Activated T-helper 1 cell treated with anti-CD3 and anti-CD28 coated beads, Interleukin-2, amount 50 U/mL, for 16 hours (primary cell): ENCODE results near the gene ZNF277.
"Not testable (repeated sequence)": the region's sequence is repeated elsewhere in the genome, so short reads cannot be mapped to it uniquely, and the experiment has no call there.

ENCODE experiments used
- DNase-seq, 2 donors: peaks; one replicate each; pipeline ENCODE4 v3.0.0-alpha.2; 2020; ENCODE audit warnings: low read depth in 1 of 2, low spot score in 1 of 2

ZNF277 gene

GRCh38 chr7:112288301-112288700, 81.8 kb downstream of the ZNF277 start:
- no peak for DNase-seq

- DNase-seq, result no peak
Observed at GRCh38 chr7:112290065-112290464, 83.6 kb downstream of the ZNF277 start.

GRCh38 chr7:112292162-112292561, 85.7 kb downstream of the ZNF277 start:
- no peak for DNase-seq

GRCh38 chr7:112293416-112293815, 86.9 kb downstream of the ZNF277 start:
- no peak for DNase-seq

- no peak for DNase-seq
Observed at GRCh38 chr7:112296432-112296831, 89.9 kb downstream of the ZNF277 start.

GRCh38 chr7:112297681-112298080, 91.2 kb downstream of the ZNF277 start:
- no peak for DNase-seq

GRCh38 chr7:112298543-112299100, 92.1 kb downstream of the ZNF277 start:
- no peak for DNase-seq

GRCh38 chr7:112300072-112300471, 93.6 kb downstream of the ZNF277 start:
- no peak for DNase-seq

- no peak for DNase-seq
Observed at GRCh38 chr7:112300831-112301407, 94.4 kb downstream of the ZNF277 start.

GRCh38 chr7:112302566-112302965, 96.1 kb downstream of the ZNF277 start:
- DNase-seq, result no peak

GRCh38 chr7:112306903-112307302, 100.4 kb downstream of the ZNF277 start:
- no peak for DNase-seq

- no peak for DNase-seq
Observed at GRCh38 chr7:112307506-112307905, 101.0 kb downstream of the ZNF277 start.

- DNase-seq, result no peak
Observed at GRCh38 chr7:112308974-112309373, 102.5 kb downstream of the ZNF277 start.

GRCh38 chr7:112316803-112317202, 110.3 kb downstream of the ZNF277 start:
- DNase-seq, result not testable (repeated sequence)

GRCh38 chr7:112322070-112322469, 115.6 kb downstream of the ZNF277 start:
- no peak for DNase-seq

GRCh38 chr7:112327566-112327965, 121.1 kb downstream of the ZNF277 start:
- no peak for DNase-seq

- no peak for DNase-seq
Observed at GRCh38 chr7:112331492-112331891, 125.0 kb downstream of the ZNF277 start.

GRCh38 chr7:112334366-112334765, 127.9 kb downstream of the ZNF277 start:
- DNase-seq, result no peak

- DNase-seq, result no peak
Observed at GRCh38 chr7:112336261-112336660, 129.8 kb downstream of the ZNF277 start.

GRCh38 chr7:112336936-112337576, 130.6 kb downstream of the ZNF277 start:
- DNase-seq, result no peak

GRCh38 chr7:112337892-112338291, 131.4 kb downstream of the ZNF277 start:
- DNase-seq, result no peak

GRCh38 chr7:112338786-112339185, 132.3 kb downstream of the ZNF277 start:
- no peak for DNase-seq

GRCh38 chr7:112341464-112341863, 135.0 kb downstream of the ZNF277 start:
- no peak for DNase-seq
